ENCODE measurements around the gene AMOTL2. TPM values are rescaled to one million over a fixed set of nuclear protein-coding genes. Genes with fewer than 3 reads are reported as not detected.

AMOTL2 gene
- polyA plus RNA-seq, 1 of the 3 experiments (the other 2 are of a cell fraction), result 185 TPM

- no peak overlapping the region for H3K4me3 ChIP-seq (ENCODE audit: low read depth in 2 of 2, low read length in 1 of 2)
- peaks cover 23 to 92% of the 10 kb centered on the region in 2 experiments; a peak in 3 of 4 replicates for H3K4me1 ChIP-seq (ENCODE audit: control insufficient read depth in 1 of 2, insufficient read depth in 2 of 2, low read depth in 1 of 2, low read length in 1 of 2)
- WGBS (ENCODE audit: low lambda C conversion rate), result 94% methylated on average over 3 of the region's 6 CpGs
- no peak overlapping the region for H2AFZ ChIP-seq (ENCODE audit: low read depth)
- H3K9me2 ChIP-seq, result no peaks in the 10 kb centered on the region
- peaks cover 74 to 79% of the 10 kb centered on the region in 2 experiments for H3K36me3 ChIP-seq (replicated peaks in 1 of 2; ENCODE audit: control insufficient read depth in 1 of 2, insufficient read depth in 2 of 2, low read length in 1 of 2)
- peaks cover 14% of the 10 kb centered on the region for H4K20me1 ChIP-seq (ENCODE audit: insufficient read depth)
- ChIA-PET POLR2A (no interaction called here), CTCF (interaction anchor here (1.3 to 1.7 kb wide), 3 partner anchors 10 to 53 kb away, joined by 3 to 13 read pairs (median 5); no protein-coding TSS in a partner anchor)
- peak overlapping the region; percentile 81 for H3K9ac ChIP-seq
- H3K4me2 ChIP-seq, result 0 out of 2 replicates have a peak overlapping the region, but pooled peaks have one; percentile 72
- H3K27me3 ChIP-seq (ENCODE audit: insufficient read depth), result no peaks in the 10 kb centered on the region
- TF ChIP-seq YY1 (IDR thresholded peaks at IDR 0.05; ENCODE audit: low read depth), result no peak
- TF ChIP-seq RXRA (IDR thresholded peaks at IDR 0.05; ENCODE audit: borderline replicate concordance, low read depth), result no peak
- H3K9me3 ChIP-seq, result no peaks in the 10 kb centered on the region
- no peak for DNase-seq
- peak overlapping the region in 1 of 2 experiments; percentile 99; a peak in 2 of 4 replicates for H3K27ac ChIP-seq (ENCODE audit: low read depth in 2 of 2, low read length in 1 of 2)
- peaks cover 91% of the 10 kb centered on the region for H3F3A ChIP-seq (replicated peaks; ENCODE audit: insufficient read depth)
- H3K79me2 ChIP-seq (ENCODE audit: insufficient read depth), result peaks cover 58% of the 10 kb centered on the region
Observed at GRCh38 chr3:134362221-134362620, 12.0 kb downstream of the AMOTL2 start.

GRCh38 chr3:134361162-134361835, 12.9 kb downstream of the AMOTL2 start:
- Histone ChIP-seq H3K9me3 (no peaks in the 10 kb centered on the region), H3K27ac (ENCODE audit: low read depth in 2 of 2, low read length in 1 of 2) (peak overlapping the region in 1 of 2 experiments; percentile 99; a peak in 2 of 4 replicates), H3K4me1 (ENCODE audit: control insufficient read depth in 1 of 2, insufficient read depth in 2 of 2, low read depth in 1 of 2, low read length in 1 of 2) (peaks cover 25 to 92% of the 10 kb centered on the region in 2 experiments; a peak in 3 of 4 replicates), H4K20me1 (ENCODE audit: insufficient read depth) (peaks cover 14% of the 10 kb centered on the region), H3K27me3 (ENCODE audit: insufficient read depth) (no peaks in the 10 kb centered on the region), H3K9ac (peak overlapping the region; percentile 81; the same call in 1 of the 2 replicates), H3K79me2 (ENCODE audit: insufficient read depth) (peaks cover 58% of the 10 kb centered on the region), H3K9me2 (no peaks in the 10 kb centered on the region), H3K4me2 (no peak overlapping the region), H3K4me3 (ENCODE audit: low read depth in 2 of 2, low read length in 1 of 2) (no peak overlapping the region), H2AFZ (ENCODE audit: low read depth) (no peak overlapping the region), H3K36me3 (replicated peaks in 1 of 2; ENCODE audit: control insufficient read depth in 1 of 2, insufficient read depth in 2 of 2, low read length in 1 of 2) (peaks cover 74 to 80% of the 10 kb centered on the region in 2 experiments), H3F3A (replicated peaks; ENCODE audit: insufficient read depth) (peaks cover 91% of the 10 kb centered on the region)
- ChIA-PET POLR2A (no interaction called here), CTCF (no interaction called here)
- DNase-seq, result no peak
- 96% methylated on average over 28 of the region's 33 CpGs for WGBS (ENCODE audit: low lambda C conversion rate)
- TF ChIP-seq REST (IDR thresholded peaks at IDR 0.05; ENCODE audit: low read depth, low read length) (no peak), GATA2 (CRISPR knock-in tag; IDR thresholded peaks at IDR 0.05) (no peak), CTCF (IDR thresholded peaks at IDR 0.05) (no peak), RFX5 (IDR thresholded peaks at IDR 0.05; ENCODE audit: low read length) (no peak), USF1 (IDR thresholded peaks at IDR 0.05; ENCODE audit: borderline replicate concordance, low read depth) (no peak), ZBTB33 (IDR thresholded peaks at IDR 0.05; ENCODE audit: borderline replicate concordance, low read depth) (no peak)

Data from SK-N-SH (cell line).